CD14-positive monocyte (primary cell): Measurements from ENCODE around the gene DOHH. TPM values are rescaled to one million over a fixed set of nuclear protein-coding genes. Genes with fewer than 3 reads are reported as not detected.

Source experiments
- DNase-seq, 3 donors: peaks; one replicate each; pipeline ENCODE4 v3.0.0-alpha.2; 2011 to 2022
- H2AFZ ChIP-seq: 2 replicates; pipeline ENCODE4 v1.6.0; 2012; ENCODE audit warnings: mild to moderate bottlenecking, low read depth, low read length, inconsistent platforms; ENCODE audit not compliant: insufficient read depth, poor library complexity, severe bottlenecking
- H3K27ac ChIP-seq, 2 donors: 1 replicate in 1 of 2; 2 replicates in 1 of 2; pipeline ENCODE4 v1.5.1; 2012 to 2013; ENCODE audit warnings: low read length in 2 of 2, control low read depth in 1 of 2, inconsistent platforms in 1 of 2, low read depth in 1 of 2, mild to moderate bottlenecking in 1 of 2
- H3K27me3 ChIP-seq, 2 donors: one replicate each; pipeline versions ENCODE4 v1.6.0 to v1.6.1; 2011 to 2013; ENCODE audit warnings: low read length in 2 of 2; ENCODE audit not compliant: control insufficient read depth in 2 of 2, insufficient read depth in 2 of 2
- H3K36me3 ChIP-seq, 2 donors: replicated peaks in 1 of 2; 1 replicate in 1 of 2; 2 replicates in 1 of 2; pipeline versions ENCODE4 v1.5.1 to v1.6.1; 2012 to 2013; ENCODE audit warnings: low read length in 2 of 2, control low read depth in 1 of 2, inconsistent platforms in 1 of 2, mild to moderate bottlenecking in 1 of 2; ENCODE audit not compliant: insufficient read depth in 2 of 2, control insufficient read depth in 1 of 2
- H3K4me1 ChIP-seq, 2 donors: 1 replicate in 1 of 2; 2 replicates in 1 of 2; pipeline versions ENCODE4 v1.5.1 to v1.6.1; 2012 to 2013; ENCODE audit warnings: low read length in 2 of 2, control low read depth in 1 of 2, inconsistent platforms in 1 of 2, mild to moderate bottlenecking in 1 of 2, moderate library complexity in 1 of 2; ENCODE audit not compliant: insufficient read depth in 2 of 2, control insufficient read depth in 1 of 2
- H3K4me2 ChIP-seq: replicated peaks from 2 replicates; pipeline ENCODE3; 2012; ENCODE audit warnings: low read length, moderate library complexity, mild to moderate bottlenecking; ENCODE audit not compliant: poor library complexity, severe bottlenecking; ENCODE audit errors: extremely low read depth
- H3K4me3 ChIP-seq, 3 experiments: fragments of 200-600 bp in 1 of 3; sonication (generic) in 1 of 3; replicated peaks in 1 of 3; 1 replicate in 2 of 3; 2 replicates in 1 of 3; pipeline ENCODE4 v1.5.1; 2011 to 2013; ENCODE audit warnings: low read length in 3 of 3, mild to moderate bottlenecking in 3 of 3, control low read depth in 2 of 3, low read depth in 2 of 3, inconsistent platforms in 1 of 3, moderate library complexity in 1 of 3
- H3K79me2 ChIP-seq: 2 replicates; pipeline ENCODE4 v1.6.0; 2012; ENCODE audit warnings: mild to moderate bottlenecking, control low read depth, inconsistent platforms, low read length, moderate library complexity; ENCODE audit not compliant: insufficient read depth
- H3K9ac ChIP-seq: 2 replicates; pipeline ENCODE4 v1.6.0; 2017; ENCODE audit warnings: low read length, mild to moderate bottlenecking; ENCODE audit not compliant: insufficient read depth, poor library complexity, severe bottlenecking
- H3K9me3 ChIP-seq, 2 donors: replicated peaks in 1 of 2; 1 replicate in 1 of 2; 2 replicates in 1 of 2; pipeline versions ENCODE4 v1.5.1 to v1.6.1; 2012 to 2013; ENCODE audit warnings: low read length in 2 of 2, control low read depth in 1 of 2; ENCODE audit not compliant: control insufficient read depth in 1 of 2, insufficient read depth in 1 of 2
- H4K20me1 ChIP-seq: 2 replicates; pipeline ENCODE4 v1.6.0; 2012; ENCODE audit warnings: mild to moderate bottlenecking, low read length, control low read depth, moderate library complexity; ENCODE audit not compliant: insufficient read depth
- H3K27ac Mint-ChIP-seq, 7 donors: one replicate each; pipeline ENCODE4 v1.8.0; 2020; ENCODE audit warnings: mild to moderate bottlenecking in 7 of 7, mixed read lengths in 7 of 7, moderate library complexity in 6 of 7, inconsistent platforms in 2 of 7
- H3K27me3 Mint-ChIP-seq, 3 donors: one replicate each; pipeline ENCODE4 v1.8.0; 2021 to 2022; ENCODE audit warnings: low read depth in 3 of 3, mild to moderate bottlenecking in 3 of 3, mixed read lengths in 3 of 3, moderate library complexity in 3 of 3, inconsistent platforms in 1 of 3
- H3K36me3 Mint-ChIP-seq, 2 donors: one replicate each; pipeline ENCODE4 v1.8.0; 2020; ENCODE audit warnings: mixed read lengths in 2 of 2, inconsistent platforms in 1 of 2, mild to moderate bottlenecking in 1 of 2
- H3K4me1 Mint-ChIP-seq: one replicate; pipeline ENCODE4 v1.8.0; 2020; ENCODE audit warnings: mild to moderate bottlenecking, mixed read lengths
- H3K4me3 Mint-ChIP-seq, 2 donors: one replicate each; pipeline ENCODE4 v1.8.0; 2020; ENCODE audit warnings: mild to moderate bottlenecking in 2 of 2, mixed read lengths in 2 of 2, moderate library complexity in 1 of 2
- H3K9me3 Mint-ChIP-seq, 7 donors: one replicate each; pipeline ENCODE4 v1.8.0; 2020 to 2022; ENCODE audit warnings: mixed read lengths in 7 of 7, mild to moderate bottlenecking in 6 of 7, moderate library complexity in 6 of 7, inconsistent platforms in 2 of 7
- CTCF ChIP-seq: fragments of 200-600 bp; IDR thresholded peaks from one replicate; pipeline ENCODE4 v1.8.0; 2022; ENCODE audit warnings: antibody characterized with exemption, mild to moderate bottlenecking
- WGBS: methylation state at CpG from one replicate; pipeline ENCODE4 v1.1.5; 2013; ENCODE audit warnings: missing lambda C conversion rate; ENCODE audit not compliant: insufficient coverage; 5-methylcytosine and 5-hydroxymethylcytosine counted together
- intact Hi-C, 2 donors: fragments of 100-400 bp; cut with micrococcal nuclease; formaldehyde crosslinking; loops; one replicate each; pipeline versions ENCODE4 v1.15.0 to v1.15.1; 2023
- polyA plus RNA-seq, 3 donors: library from polyadenylated mRNA; depleted of rRNA in 1 of 3; unstranded in 2 of 3; stranded (reverse) in 1 of 3; fragments of 300-500 nt in 2 of 3; fragments of >200 nt in 1 of 3; fragmentation: Illumina TruSeq in 2 of 3; gene quantifications; 1 replicate in 2 of 3; 2 replicates in 1 of 3; pipeline ENCODE4 v1.2.3, GENCODE V29; 2012 to 2021

DOHH gene
- polyA plus RNA-seq, 3 donors, result 3.7 to 4.2 (median 4.1) TPM

- Mint-ChIP-seq H3K27me3 (peaks cover 0 to 1% (median 0%) of the 10 kb centered on the region in 3 donors), H3K4me3 (no peak overlapping the region), H3K4me1 (peaks cover 13% of the 10 kb centered on the region), H3K27ac (no peak overlapping the region), H3K9me3 (peaks cover 0 to 5% (median 2%) of the 10 kb centered on the region in 7 donors), H3K36me3 (peaks cover 35 to 60% of the 10 kb centered on the region in 2 donors)
- WGBS, result 48% methylated on average over 12 of the region's 13 CpGs
- Histone ChIP-seq H3K4me1 (peaks cover 0 to 5% of the 10 kb centered on the region in 2 donors), H3K9me3 (no peaks in the 10 kb centered on the region), H4K20me1 (peaks cover 48% of the 10 kb centered on the region), H3K9ac (no peak overlapping the region), H2AFZ (no peak overlapping the region), H3K4me3 (no peak overlapping the region), H3K4me2 (no peak overlapping the region), H3K27me3 (no peaks in the 10 kb centered on the region), H3K27ac (peak overlapping the region; percentile 3 to 32), H3K79me2 (no peaks in the 10 kb centered on the region), H3K36me3 (peaks cover 36 to 56% of the 10 kb centered on the region in 2 donors)
- intact Hi-C loops, result no loop called here
- no peak for DNase-seq
- no peak for TF ChIP-seq CTCF
These were observed 36.6 kb upstream of the DOHH start for GRCh38 chr19:3537101-3537437.

GRCh38 chr19:3536429-3537100 is 36.1 kb upstream of the DOHH start:
- Mint-ChIP-seq H3K27me3 (peaks cover 0 to 1% (median 0%) of the 10 kb centered on the region in 3 donors), H3K27ac (peak overlapping the region in 2 of 7 donors; percentile 2 to 25), H3K4me3 (no peak overlapping the region), H3K9me3 (peaks cover 0 to 5% (median 2%) of the 10 kb centered on the region in 7 donors), H3K36me3 (peaks cover 35 to 60% of the 10 kb centered on the region in 2 donors), H3K4me1 (peaks cover 10% of the 10 kb centered on the region)
- intact Hi-C loops, result no loop called here
- Histone ChIP-seq H3K4me3 (no peak overlapping the region), H4K20me1 (peaks cover 47% of the 10 kb centered on the region), H3K36me3 (peaks cover 41 to 61% of the 10 kb centered on the region in 2 donors), H3K9me3 (no peaks in the 10 kb centered on the region), H3K27ac (no peak overlapping the region), H3K79me2 (no peaks in the 10 kb centered on the region), H2AFZ (no peak overlapping the region), H3K4me1 (peaks cover 0 to 5% of the 10 kb centered on the region in 2 donors), H3K27me3 (no peaks in the 10 kb centered on the region), H3K9ac (no peak overlapping the region), H3K4me2 (no peak overlapping the region)
- WGBS, result 87% methylated on average over 25 of the region's 27 CpGs
- no peak for TF ChIP-seq CTCF
- DNase-seq, result no peak
